ENCODE data around the gene PTCD2. TPM values are rescaled to one million over a fixed set of nuclear protein-coding genes. Genes with fewer than 3 reads are reported as not detected.

The PTCD2 gene
- total RNA-seq, 1 experiment from 2014 or later, result 12.7 TPM

DNA sequence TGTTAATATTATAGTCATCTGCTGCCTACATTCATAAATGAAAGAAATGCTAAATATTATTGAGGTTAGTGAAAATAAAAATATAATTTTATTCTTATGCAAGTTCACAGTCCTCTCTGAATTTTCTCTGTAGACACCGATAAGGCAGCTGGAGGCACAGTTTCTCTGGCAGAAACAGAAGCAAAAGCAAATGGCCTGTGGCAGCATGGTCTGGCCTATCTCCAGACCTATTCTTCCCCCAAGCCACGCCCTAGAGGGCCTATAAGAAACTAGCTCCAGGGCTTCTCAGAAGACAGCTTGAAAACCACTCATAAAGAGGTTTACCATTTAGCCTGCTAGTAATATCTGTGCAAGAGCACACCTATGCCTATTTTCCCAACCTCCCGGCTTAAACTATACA lies 28.6 kb upstream of the PTCD2 start:
- intact Hi-C loops (cut with micrococcal nuclease; ENCODE audit: unreplicated experiment), result no loop called here
- Histone ChIP-seq H3K27ac (ENCODE audit: low read depth, low read length, poor library complexity, severe bottlenecking) (no peak overlapping the region), H3K27me3 (replicated peaks; ENCODE audit: insufficient read depth, low read depth, low read length, poor library complexity) (no peaks in the 10 kb centered on the region), H3K9me3 (ENCODE audit: low read depth, low read length, poor library complexity, severe bottlenecking) (no peaks in the 10 kb centered on the region), H3K4me3 (ENCODE audit: low read depth, low read length, poor library complexity, severe bottlenecking) (no peak overlapping the region), H3K4me1 (ENCODE audit: insufficient read depth, low read length, poor library complexity, severe bottlenecking) (peaks cover 10% of the 10 kb centered on the region), H3K36me3 (ENCODE audit: insufficient read depth, low read length, poor library complexity, severe bottlenecking) (peaks cover 36% of the 10 kb centered on the region)
- ChIA-PET POLR2A (ENCODE audit: low non-redundant PET) (no interaction called here), CTCF (no interaction called here)
- no TSS peak for BruUV-seq (replicated peaks)
- no peak for TF ChIP-seq EZH2 (IDR thresholded peaks at IDR 0.05; ENCODE audit: borderline replicate concordance, low read depth, low read length, poor library complexity, severe bottlenecking)
- TF ChIP-seq, protein P1, sequence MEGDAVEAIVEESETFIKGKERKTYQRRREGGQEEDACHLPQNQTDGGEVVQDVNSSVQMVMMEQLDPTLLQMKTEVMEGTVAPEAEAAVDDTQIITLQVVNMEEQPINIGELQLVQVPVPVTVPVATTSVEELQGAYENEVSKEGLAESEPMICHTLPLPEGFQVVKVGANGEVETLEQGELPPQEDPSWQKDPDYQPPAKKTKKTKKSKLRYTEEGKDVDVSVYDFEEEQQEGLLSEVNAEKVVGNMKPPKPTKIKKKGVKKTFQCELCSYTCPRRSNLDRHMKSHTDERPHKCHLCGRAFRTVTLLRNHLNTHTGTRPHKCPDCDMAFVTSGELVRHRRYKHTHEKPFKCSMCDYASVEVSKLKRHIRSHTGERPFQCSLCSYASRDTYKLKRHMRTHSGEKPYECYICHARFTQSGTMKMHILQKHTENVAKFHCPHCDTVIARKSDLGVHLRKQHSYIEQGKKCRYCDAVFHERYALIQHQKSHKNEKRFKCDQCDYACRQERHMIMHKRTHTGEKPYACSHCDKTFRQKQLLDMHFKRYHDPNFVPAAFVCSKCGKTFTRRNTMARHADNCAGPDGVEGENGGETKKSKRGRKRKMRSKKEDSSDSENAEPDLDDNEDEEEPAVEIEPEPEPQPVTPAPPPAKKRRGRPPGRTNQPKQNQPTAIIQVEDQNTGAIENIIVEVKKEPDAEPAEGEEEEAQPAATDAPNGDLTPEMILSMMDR (conservative IDR thresholded peaks at IDR 0.05; ENCODE audit: low read depth, low read length), result no peak
- no peak for DNase-seq (ENCODE audit: low spot score)

DNA sequence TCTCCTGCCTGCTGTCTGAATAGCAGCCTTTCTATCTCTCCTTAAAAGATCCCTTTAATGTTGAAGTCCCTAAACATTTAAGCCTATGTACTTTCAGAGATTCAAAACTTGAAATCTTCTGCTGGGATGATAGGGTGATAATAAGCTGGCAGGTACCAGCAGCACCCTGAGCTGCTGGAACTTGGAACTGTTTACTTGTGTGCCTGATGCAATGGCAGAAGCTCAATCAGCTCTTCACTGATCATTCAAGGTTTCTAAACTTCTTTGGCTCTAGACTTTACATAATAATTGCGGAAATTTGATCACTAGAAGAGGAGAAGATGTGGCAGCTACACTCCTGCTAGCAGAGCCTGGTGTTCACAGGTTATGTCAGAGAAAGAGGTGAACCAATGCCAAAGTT lies 27.8 kb upstream of the PTCD2 start:
- no peak for DNase-seq (ENCODE audit: low spot score)
- no TSS peak for BruUV-seq (replicated peaks)
- no peaks in the 10 kb centered on the region for H3K27me3 ChIP-seq (replicated peaks; ENCODE audit: insufficient read depth, low read depth, low read length, poor library complexity)
- TF ChIP-seq, protein P1 (conservative IDR thresholded peaks at IDR 0.05; ENCODE audit: low read depth, low read length), result no peak
- TF ChIP-seq EZH2 (IDR thresholded peaks at IDR 0.05; ENCODE audit: borderline replicate concordance, low read depth, low read length, poor library complexity, severe bottlenecking), result no peak
- no peak overlapping the region for H3K4me3 ChIP-seq (ENCODE audit: low read depth, low read length, poor library complexity, severe bottlenecking)
- CTCF ChIA-PET, result no interaction called here
- H3K27ac ChIP-seq (ENCODE audit: low read depth, low read length, poor library complexity, severe bottlenecking), result peak overlapping the region; percentile 17
- intact Hi-C loops (cut with micrococcal nuclease; ENCODE audit: unreplicated experiment), result no loop called here
- peaks cover 43% of the 10 kb centered on the region for H3K36me3 ChIP-seq (ENCODE audit: insufficient read depth, low read length, poor library complexity, severe bottlenecking)
- POLR2A ChIA-PET (ENCODE audit: low non-redundant PET), result interaction anchor here (0.7 kb wide), 1 partner anchor 39 kb away, joined by 12 read pairs; no protein-coding TSS in a partner anchor
- no peaks in the 10 kb centered on the region for H3K9me3 ChIP-seq (ENCODE audit: low read depth, low read length, poor library complexity, severe bottlenecking)
- H3K4me1 ChIP-seq (ENCODE audit: insufficient read depth, low read length, poor library complexity, severe bottlenecking), result peaks cover 10% of the 10 kb centered on the region

DNA sequence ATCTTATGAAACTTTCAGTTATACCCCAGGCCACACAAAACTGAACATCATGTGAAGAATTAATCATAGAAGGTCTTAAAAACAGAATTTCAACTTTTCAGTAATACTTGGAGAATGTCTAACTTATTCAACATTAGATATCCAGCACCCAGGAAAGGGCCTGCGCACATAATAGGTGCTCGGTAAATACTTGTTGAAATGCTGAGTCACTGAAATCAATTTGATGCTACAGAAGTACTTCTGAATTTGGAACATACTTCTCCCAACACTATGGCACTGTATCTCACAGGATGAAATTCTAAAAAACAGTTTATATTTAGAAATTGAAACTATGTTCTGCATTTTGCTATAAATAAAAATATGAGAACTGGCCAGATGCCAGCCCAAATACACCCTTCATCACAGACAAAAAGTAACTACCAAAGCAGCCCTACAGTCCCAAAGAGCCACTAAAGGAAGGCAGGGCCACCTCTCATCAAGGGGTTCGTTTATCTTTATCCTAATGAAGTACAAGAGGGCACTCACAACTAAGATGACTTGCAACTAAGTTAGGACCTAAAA lies 26.6 kb upstream of the PTCD2 start:
- ChIA-PET CTCF (no interaction called here), POLR2A (ENCODE audit: low non-redundant PET) (no interaction called here)
- peaks cover 10% of the 10 kb centered on the region for H3K4me1 ChIP-seq (ENCODE audit: insufficient read depth, low read length, poor library complexity, severe bottlenecking)
- H3K9me3 ChIP-seq (ENCODE audit: low read depth, low read length, poor library complexity, severe bottlenecking), result no peaks in the 10 kb centered on the region
- no TSS peak for BruUV-seq (replicated peaks)
- intact Hi-C loops (cut with micrococcal nuclease; ENCODE audit: unreplicated experiment), result no loop called here
- H3K4me3 ChIP-seq (ENCODE audit: low read depth, low read length, poor library complexity, severe bottlenecking), result no peak overlapping the region
- H3K27me3 ChIP-seq (replicated peaks; ENCODE audit: insufficient read depth, low read depth, low read length, poor library complexity), result no peaks in the 10 kb centered on the region
- TF ChIP-seq, protein P1 (conservative IDR thresholded peaks at IDR 0.05; ENCODE audit: low read depth, low read length), result no peak
- TF ChIP-seq EZH2 (IDR thresholded peaks at IDR 0.05; ENCODE audit: borderline replicate concordance, low read depth, low read length, poor library complexity, severe bottlenecking), result no peak
- no peak for DNase-seq (ENCODE audit: low spot score)
- peak overlapping the region; percentile 17 for H3K27ac ChIP-seq (ENCODE audit: low read depth, low read length, poor library complexity, severe bottlenecking)
- peaks cover 38% of the 10 kb centered on the region for H3K36me3 ChIP-seq (ENCODE audit: insufficient read depth, low read length, poor library complexity, severe bottlenecking)
